Upper lobe of left lung (tissue), 6 donors: ENCODE data around the gene DLK1. TPM values are rescaled to one million over a fixed set of nuclear protein-coding genes. Genes with fewer than 3 reads are reported as not detected.

Experiments used
- ATAC-seq, 2 donors: fragments of 200-7000 bp; cut with Tn5 transposase; one replicate each; pipeline ENCODE4 v1.9.1; 2022; ENCODE audit warnings: mild to moderate bottlenecking in 2 of 2, moderate library complexity in 2 of 2; ENCODE audit not compliant: low FRiP score in 2 of 2
- DNase-seq, 2 donors: peaks; one replicate each; pipeline ENCODE4 v3.0.0-alpha.2; 2019 to 2020
- H3K27ac ChIP-seq, 4 donors: fragments of 200-600 bp; sonication (generic); one replicate each; pipeline ENCODE4 v1.5.1; 2016 to 2019
- H3K27me3 ChIP-seq, 4 donors: fragments of 200-600 bp; sonication (generic); one replicate each; pipeline ENCODE4 v1.5.1; 2017 to 2019
- H3K36me3 ChIP-seq, 4 donors: fragments of 200-600 bp; sonication (generic); one replicate each; pipeline ENCODE4 v1.5.1; 2016 to 2019
- H3K4me1 ChIP-seq, 4 donors: fragments of 200-600 bp; sonication (generic); one replicate each; pipeline ENCODE4 v1.5.1; 2018 to 2019
- H3K4me3 ChIP-seq, 4 donors: fragments of 200-600 bp; sonication (generic); one replicate each; pipeline ENCODE4 v1.5.1; 2017 to 2019; ENCODE audit warnings: mild to moderate bottlenecking in 2 of 4, moderate library complexity in 1 of 4
- H3K9me3 ChIP-seq, 4 donors: fragments of 200-600 bp; sonication (generic); one replicate each; pipeline ENCODE4 v1.5.1; 2018 to 2019
- EP300 ChIP-seq, 4 donors: sonication (generic); formaldehyde crosslinking; IDR thresholded peaks; one replicate each; pipeline ENCODE4 v1.5.1; 2017; ENCODE audit warnings: antibody characterized with exemption in 4 of 4, control low read depth in 2 of 4
- POLR2A ChIP-seq, 4 donors: fragments of 450-650 bp; IDR thresholded peaks; one replicate each; pipeline ENCODE4 v1.5.1; 2016 to 2017; ENCODE audit warnings: antibody characterized with exemption in 4 of 4, mild to moderate bottlenecking in 2 of 4
- POLR2AphosphoS5 ChIP-seq, 2 donors: sonication (generic); formaldehyde crosslinking; IDR thresholded peaks; one replicate each; pipeline ENCODE4 v1.5.1; 2017; ENCODE audit warnings: antibody characterized with exemption in 2 of 2
- WGBS, 2 donors: methylation state at CpG; one replicate each; pipeline ENCODE4 v1.1.5; 2017 to 2018; 5-methylcytosine and 5-hydroxymethylcytosine counted together
- total RNA-seq, 6 donors: library from RNA; depleted of rRNA in 4 of 6; stranded (reverse); fragments of >200 nt in 4 of 6; gene quantifications; one replicate each; pipeline versions ENCODE4 v1.1.0 to v1.2.1, GENCODE V29; 2016 to 2021
- TF ChIP-seq, protein P1 (sequence below), 6 experiments: fragments of 450-650 bp in 4 of 6; fragments of 200-600 bp in 2 of 6; sonication (generic) in 2 of 6; IDR thresholded peaks; one replicate each; pipeline ENCODE4 v1.5.1; 2016 to 2019; ENCODE audit warnings: antibody characterized with exemption in 6 of 6
- donor health status: DM: no; HTN: no; CAD: no; lungs with moderate emphysema.
- donor health status: DM: no; HTN: yes; CAD: no; lungs with severe emphysema.

The DLK1 gene
- total RNA-seq, 6 donors from 2014 or later = 1.7 to 1.8 TPM; not detected in 4

DNA sequence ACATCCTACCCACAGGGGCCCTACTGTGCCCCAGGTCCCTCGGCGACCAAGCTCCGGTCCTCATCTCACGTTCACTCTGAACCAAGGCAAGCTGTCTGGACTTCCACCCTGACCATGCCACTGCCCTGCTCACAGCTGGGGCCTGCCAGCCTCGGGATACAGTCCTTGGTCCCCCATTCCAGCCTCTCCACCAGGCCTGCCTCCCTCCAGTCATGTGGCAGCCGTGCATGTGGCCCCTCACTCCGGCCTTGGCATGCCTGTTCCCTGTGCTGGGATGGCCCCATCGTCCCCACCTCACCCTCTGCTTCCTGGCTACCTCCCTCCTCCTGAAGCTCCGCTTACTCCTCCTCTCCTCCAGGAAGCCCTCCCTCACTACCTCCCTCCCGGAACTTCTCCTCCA, 38.6 kb upstream of the DLK1 start:
- 71 to 73% methylated on average over 10 of the region's 10 CpGs for WGBS, 2 donors
- ATAC-seq (no peak), DNase-seq (no peak)
- no peaks in the 10 kb centered on the region for H3K4me1 ChIP-seq
- TF ChIP-seq EP300 (IDR thresholded peaks at IDR 0.05) (no peak), POLR2A (IDR thresholded peaks at IDR 0.05) (no peak), POLR2AphosphoS5 (IDR thresholded peaks at IDR 0.05) (no peak)
- TF ChIP-seq, protein P1, sequence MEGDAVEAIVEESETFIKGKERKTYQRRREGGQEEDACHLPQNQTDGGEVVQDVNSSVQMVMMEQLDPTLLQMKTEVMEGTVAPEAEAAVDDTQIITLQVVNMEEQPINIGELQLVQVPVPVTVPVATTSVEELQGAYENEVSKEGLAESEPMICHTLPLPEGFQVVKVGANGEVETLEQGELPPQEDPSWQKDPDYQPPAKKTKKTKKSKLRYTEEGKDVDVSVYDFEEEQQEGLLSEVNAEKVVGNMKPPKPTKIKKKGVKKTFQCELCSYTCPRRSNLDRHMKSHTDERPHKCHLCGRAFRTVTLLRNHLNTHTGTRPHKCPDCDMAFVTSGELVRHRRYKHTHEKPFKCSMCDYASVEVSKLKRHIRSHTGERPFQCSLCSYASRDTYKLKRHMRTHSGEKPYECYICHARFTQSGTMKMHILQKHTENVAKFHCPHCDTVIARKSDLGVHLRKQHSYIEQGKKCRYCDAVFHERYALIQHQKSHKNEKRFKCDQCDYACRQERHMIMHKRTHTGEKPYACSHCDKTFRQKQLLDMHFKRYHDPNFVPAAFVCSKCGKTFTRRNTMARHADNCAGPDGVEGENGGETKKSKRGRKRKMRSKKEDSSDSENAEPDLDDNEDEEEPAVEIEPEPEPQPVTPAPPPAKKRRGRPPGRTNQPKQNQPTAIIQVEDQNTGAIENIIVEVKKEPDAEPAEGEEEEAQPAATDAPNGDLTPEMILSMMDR (IDR thresholded peaks at IDR 0.05) = no peak
- no peaks in the 10 kb centered on the region for H3K36me3 ChIP-seq
- no peak overlapping the region for H3K27ac ChIP-seq
- no peaks in the 10 kb centered on the region for H3K27me3 ChIP-seq
- H3K9me3 ChIP-seq = no peaks in the 10 kb centered on the region
- H3K4me3 ChIP-seq = no peak overlapping the region

DNA sequence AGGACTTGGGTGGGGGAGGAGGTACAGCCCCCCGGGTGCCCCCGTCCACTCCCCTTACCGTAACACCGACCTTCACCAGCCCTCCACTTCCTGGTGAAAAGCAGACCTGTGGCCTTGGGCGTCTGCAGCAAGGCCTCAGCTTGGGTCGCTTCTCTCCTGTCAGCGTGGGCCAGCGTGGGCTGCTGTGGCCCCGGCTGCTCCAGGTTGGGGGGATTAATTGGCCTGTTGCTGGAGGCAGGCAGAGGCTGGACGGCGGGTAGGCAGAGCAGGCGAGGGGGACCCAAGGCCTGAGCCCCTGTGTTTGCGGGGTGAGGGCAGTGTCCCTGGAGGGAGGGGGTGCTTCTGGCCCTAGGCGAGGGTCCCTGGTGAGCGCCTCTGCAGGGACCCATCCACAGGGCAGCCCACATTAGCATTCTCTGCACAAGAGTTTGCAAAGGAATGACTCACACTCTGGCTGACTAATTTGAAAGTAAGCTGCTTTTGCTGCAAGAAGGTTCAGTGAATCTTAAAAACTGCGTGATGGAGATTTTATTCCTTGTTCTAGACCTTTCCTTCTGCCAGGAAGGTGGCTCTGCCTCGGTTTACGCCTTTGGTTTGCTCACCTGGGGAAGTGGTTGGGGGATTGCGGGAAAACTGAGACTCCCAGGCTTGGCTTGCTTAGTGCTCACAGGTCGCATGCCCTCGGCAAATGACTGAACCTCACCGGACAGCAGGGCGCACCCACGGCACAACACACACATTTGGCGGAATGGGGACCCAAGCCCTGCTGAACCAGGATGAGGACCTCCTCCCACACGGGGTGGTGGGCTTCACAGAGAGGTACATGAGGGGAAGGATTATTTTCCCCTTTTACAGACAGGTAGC, 37.9 kb upstream of the DLK1 start:
- TF ChIP-seq, protein P1 (IDR thresholded peaks at IDR 0.05) = no peak
- no peak for TF ChIP-seq POLR2A (IDR thresholded peaks at IDR 0.05)
- no peak for TF ChIP-seq POLR2AphosphoS5 (IDR thresholded peaks at IDR 0.05)
- no peak for TF ChIP-seq EP300 (IDR thresholded peaks at IDR 0.05)
- peak in 1 of 2 donors; percentile 28 for ATAC-seq
- Histone ChIP-seq H3K4me1 (peaks cover 0 to 5% (median 0%) of the 10 kb centered on the region in 4 donors), H3K9me3 (no peaks in the 10 kb centered on the region), H3K4me3 (no peak overlapping the region), H3K27ac (no peak overlapping the region), H3K36me3 (no peaks in the 10 kb centered on the region), H3K27me3 (no peaks in the 10 kb centered on the region)
- 88 to 93% methylated on average over 11 to 26 of the region's 26 CpGs for WGBS, 2 donors
- no peak for DNase-seq

DNA sequence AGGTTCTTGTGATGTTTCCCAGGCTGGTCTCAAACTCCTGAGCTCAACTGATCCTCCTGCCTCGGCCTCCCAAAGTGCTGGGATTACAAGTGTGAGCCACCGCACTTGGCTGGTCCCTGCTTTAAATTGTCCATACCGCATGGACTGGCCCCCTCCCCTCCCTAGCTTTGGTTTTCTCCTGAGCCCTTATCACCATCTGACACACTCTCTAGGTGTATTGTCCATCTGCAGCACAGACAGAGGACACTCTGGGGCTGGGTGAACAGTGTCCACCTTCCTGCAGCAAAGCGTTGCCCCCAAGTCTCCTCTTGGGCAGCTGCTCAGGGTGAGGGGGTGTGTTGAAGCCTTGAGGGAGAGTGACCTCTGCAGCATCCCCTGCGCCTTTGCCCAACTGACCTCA, 36.0 kb upstream of the DLK1 start:
- no peak overlapping the region for H3K27ac ChIP-seq
- DNase-seq (no peak), ATAC-seq (peak in 1 of 2 donors; percentile 5)
- 80 to 81% methylated on average over 5 of the region's 5 CpGs for WGBS, 2 donors
- H3K36me3 ChIP-seq = no peaks in the 10 kb centered on the region
- no peaks in the 10 kb centered on the region for H3K9me3 ChIP-seq
- no peaks in the 10 kb centered on the region for H3K27me3 ChIP-seq
- H3K4me3 ChIP-seq = no peak overlapping the region
- TF ChIP-seq EP300 (IDR thresholded peaks at IDR 0.05) (no peak), POLR2A (IDR thresholded peaks at IDR 0.05) (no peak), POLR2AphosphoS5 (IDR thresholded peaks at IDR 0.05) (no peak)
- TF ChIP-seq, protein P1 (IDR thresholded peaks at IDR 0.05) = no peak
- peaks cover 0 to 5% (median 0%) of the 10 kb centered on the region in 4 donors for H3K4me1 ChIP-seq

DNA sequence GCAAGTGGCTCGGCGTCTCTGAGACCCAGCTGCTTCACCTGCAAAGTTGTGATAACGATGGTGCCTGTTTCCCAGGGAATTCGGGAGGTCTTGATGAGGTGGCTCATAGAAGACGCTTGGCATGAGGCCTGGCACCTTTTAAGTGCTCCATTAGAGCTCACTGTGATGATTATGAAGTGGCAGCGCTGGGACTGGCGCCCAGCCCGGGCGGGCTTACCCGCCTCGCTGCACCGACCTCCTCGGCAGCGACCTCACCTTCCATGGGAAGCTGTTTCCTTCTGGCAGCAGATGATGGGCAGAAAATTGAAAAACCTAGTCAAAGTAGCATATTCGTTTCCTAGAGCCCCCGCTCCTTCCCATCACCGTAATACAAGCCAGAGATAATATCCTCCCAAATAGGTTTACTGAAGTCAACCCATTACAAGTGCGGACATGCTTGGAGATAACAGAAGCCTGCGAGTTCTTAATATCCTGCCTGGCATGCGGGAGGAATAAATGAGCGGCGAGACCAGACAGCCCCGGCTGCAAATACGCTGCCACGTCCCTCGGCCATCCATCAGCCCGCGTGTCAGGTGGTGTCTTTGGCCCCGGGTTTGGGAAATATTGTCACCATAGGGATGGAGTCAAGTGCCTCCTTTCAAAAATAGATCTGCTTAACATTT, 35.2 kb upstream of the DLK1 start:
- H3K27me3 ChIP-seq = no peaks in the 10 kb centered on the region
- ATAC-seq (no peak), DNase-seq (peak; percentile 74 to 88)
- no peak overlapping the region for H3K27ac ChIP-seq
- TF ChIP-seq POLR2A (IDR thresholded peaks at IDR 0.05) (no peak), EP300 (IDR thresholded peaks at IDR 0.05) (no peak), POLR2AphosphoS5 (IDR thresholded peaks at IDR 0.05) (no peak)
- TF ChIP-seq, protein P1 (IDR thresholded peaks at IDR 0.05) = no peak
- no peaks in the 10 kb centered on the region for H3K36me3 ChIP-seq
- peaks cover 0 to 5% (median 0%) of the 10 kb centered on the region in 4 donors for H3K4me1 ChIP-seq
- no peak overlapping the region for H3K4me3 ChIP-seq
- H3K9me3 ChIP-seq = no peaks in the 10 kb centered on the region
- 69 to 79% methylated on average over 29 of the region's 29 CpGs for WGBS, 2 donors
